B cell (primary cell): ENCODE measurements around the gene RBL1. TPM values are rescaled to one million over a fixed set of nuclear protein-coding genes. Genes with fewer than 3 reads are reported as not detected.
"Not testable (repeated sequence)": the region's sequence is repeated elsewhere in the genome, so short reads cannot be mapped to it uniquely, and the experiment has no call there.

Source experiments
- ATAC-seq: fragments of 200-7000 bp; cut with Tn5 transposase; one replicate; pipeline ENCODE4 v1.10.0; 2021; ENCODE audit warnings: low read depth, mild to moderate bottlenecking, moderate number of reproducible peaks, moderate library complexity
- CTCF ChIA-PET: fragments of 350-600 bp; sonication (Branson Sonifier 250); formaldehyde crosslinking; loops from one replicate; lab custom pipeline; 2021; ENCODE audit warnings: antibody characterized with exemption, inconsistent platforms; lab: Charles Lee
- POLR2A ChIA-PET: fragments of 350-600 bp; sonication (Branson Sonifier 250); formaldehyde crosslinking; loops from one replicate; lab custom pipeline; 2021; ENCODE audit warnings: antibody characterized with exemption; lab: Charles Lee
- DNase-seq: peaks from one replicate; pipeline ENCODE4 v3.0.0; 2013
- H2AFZ ChIP-seq: 2 replicates; pipeline ENCODE4 v1.6.1; 2012; ENCODE audit warnings: mild to moderate bottlenecking, low read depth, low read length; ENCODE audit not compliant: insufficient read depth, poor library complexity, severe bottlenecking
- H3K27ac ChIP-seq, 2 donors: 1 replicate in 1 of 2; 2 replicates in 1 of 2; pipeline ENCODE4 v1.5.1; 2012 to 2013; ENCODE audit warnings: low read length in 2 of 2, mild to moderate bottlenecking in 2 of 2, moderate library complexity in 1 of 2
- H3K27me3 ChIP-seq, 4 experiments: fragments of 200-600 bp in 1 of 4; sonication (generic) in 1 of 4; replicated peaks in 1 of 4; 1 replicate in 2 of 4; 2 replicates in 2 of 4; pipeline versions ENCODE4 v1.6.1 to v1.7.0; 2013 to 2016; ENCODE audit warnings: low read length in 3 of 4, mild to moderate bottlenecking in 2 of 4, mixed read lengths in 1 of 4, moderate library complexity in 1 of 4; ENCODE audit not compliant: insufficient read depth in 4 of 4, control insufficient read depth in 3 of 4; ENCODE audit errors: control extremely low read depth in 1 of 4
- H3K36me3 ChIP-seq, 2 experiments: replicated peaks in 1 of 2; 1 replicate in 1 of 2; 2 replicates in 1 of 2; pipeline versions ENCODE4 v1.6.1 to v1.7.1; 2013; ENCODE audit warnings: low read length in 1 of 2; ENCODE audit not compliant: insufficient read depth in 2 of 2, control insufficient read depth in 1 of 2; ENCODE audit errors: control extremely low read depth in 1 of 2, extremely low read depth in 1 of 2
- H3K4me1 ChIP-seq, 2 donors: fragments of 200-600 bp in 1 of 2; sonication (generic) in 1 of 2; 1 replicate in 1 of 2; 2 replicates in 1 of 2; pipeline versions ENCODE4 v1.5.1 to v1.6.1; 2013 to 2017; ENCODE audit warnings: low read length in 2 of 2; ENCODE audit not compliant: control insufficient read depth in 2 of 2, insufficient read depth in 2 of 2
- H3K4me2 ChIP-seq: replicated peaks from 2 replicates; pipeline ENCODE3; 2012; ENCODE audit warnings: mild to moderate bottlenecking, low read depth, low read length; ENCODE audit not compliant: poor library complexity, severe bottlenecking
- H3K4me3 ChIP-seq, 5 experiments: fragments of 200-600 bp in 1 of 5; sonication (generic) in 1 of 5; 1 replicate in 3 of 5; 2 replicates in 2 of 5; pipeline versions ENCODE4 v1.5.1 to v1.7.0; 2011 to 2016; ENCODE audit warnings: low read length in 4 of 5, mild to moderate bottlenecking in 4 of 5, low read depth in 2 of 5, control low read depth in 1 of 5, moderate library complexity in 1 of 5; ENCODE audit not compliant: insufficient read depth in 1 of 5; ENCODE audit errors: control extremely low read depth in 1 of 5, extremely low read depth in 1 of 5
- H3K79me2 ChIP-seq: fragments of 200-600 bp; sonication (generic); one replicate; pipeline ENCODE4 v1.6.0; 2016; ENCODE audit warnings: low read length; ENCODE audit not compliant: control insufficient read depth, insufficient read depth
- H3K9ac ChIP-seq: fragments of 200-600 bp; sonication (generic); 2 replicates; pipeline ENCODE4 v1.6.1; 2017; ENCODE audit warnings: mild to moderate bottlenecking, low read length, moderate library complexity
- H3K9me3 ChIP-seq, 3 donors: one replicate each; pipeline versions ENCODE4 v1.6.1 to v1.7.1; 2013; ENCODE audit warnings: low read length in 2 of 3; ENCODE audit not compliant: control insufficient read depth in 2 of 3, insufficient read depth in 1 of 3; ENCODE audit errors: control extremely low read depth in 1 of 3
- H4K20me1 ChIP-seq: 2 replicates; pipeline ENCODE4 v1.6.0; 2012; ENCODE audit warnings: mild to moderate bottlenecking, low read length; ENCODE audit not compliant: insufficient read depth, control insufficient read depth, poor library complexity, severe bottlenecking
- H3K27ac Mint-ChIP-seq: one replicate; pipeline ENCODE4 v1.8.0; 2021; ENCODE audit warnings: mixed read lengths
- H3K27me3 Mint-ChIP-seq: one replicate; pipeline ENCODE4 v1.8.0; 2021; ENCODE audit warnings: mixed read lengths
- H3K4me1 Mint-ChIP-seq: one replicate; pipeline ENCODE4 v1.8.0; 2021; ENCODE audit warnings: mixed read lengths
- H3K4me3 Mint-ChIP-seq: one replicate; pipeline ENCODE4 v1.8.0; 2021; ENCODE audit warnings: mixed read lengths
- H3K9me3 Mint-ChIP-seq: one replicate; pipeline ENCODE4 v1.8.0; 2022; ENCODE audit warnings: mixed read lengths; ENCODE audit not compliant: insufficient read depth
- WGBS: methylation state at CpG from one replicate; pipeline ENCODE4 v1.1.5; 2013; ENCODE audit warnings: missing lambda C conversion rate; ENCODE audit not compliant: insufficient coverage; 5-methylcytosine and 5-hydroxymethylcytosine counted together
- intact Hi-C: fragments of 100-400 bp; cut with micrococcal nuclease; formaldehyde crosslinking; loops from one replicate; pipeline ENCODE4 v1.10.0; 2022
- polyA plus RNA-seq: library from polyadenylated mRNA; depleted of rRNA; stranded (reverse); fragments of >200 nt; gene quantifications from 2 replicates; pipeline ENCODE4 v1.2.3, GENCODE V29; 2012
- total RNA-seq, 2 donors: library from RNA; stranded (reverse); fragments of 120-200 nt in 1 of 2; gene quantifications; 1 replicate in 1 of 2; 2 replicates in 1 of 2; pipeline versions ENCODE4 v1.2.3 to v1.2.4, GENCODE V29; 2013 to 2022
- TF ChIP-seq, protein P1 (sequence below): fragments of 200-600 bp; IDR thresholded peaks from one replicate; pipeline ENCODE4 v1.8.0; 2022; ENCODE audit warnings: antibody characterized with exemption, mild to moderate bottlenecking

Gene RBL1
- total and polyA plus RNA-seq, 2 donors (not counting 1 experiment from before 2014, with no cell fraction given), result 8.1 to 27.8 TPM

DNA sequence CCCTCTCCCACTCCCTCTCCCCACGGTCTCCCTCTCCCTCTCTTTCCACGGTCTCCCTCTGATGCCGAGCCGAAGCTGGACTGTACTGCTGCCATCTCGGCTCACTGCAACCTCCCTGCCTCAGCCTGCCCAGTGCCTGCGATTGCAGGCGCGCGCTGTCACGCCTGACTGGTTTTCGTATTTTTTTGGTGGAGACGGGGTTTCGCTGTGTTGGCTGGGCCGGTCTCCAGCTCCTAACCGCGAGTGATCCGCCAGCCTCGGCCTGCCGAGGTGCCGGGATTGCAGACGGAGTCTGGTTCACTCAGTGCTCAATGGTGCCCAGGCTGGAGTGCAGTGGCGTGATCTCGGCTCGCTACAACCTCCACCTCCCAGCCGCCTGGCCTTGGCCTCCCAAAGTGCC lies 83.9 kb downstream of the RBL1 start:
- ATAC-seq, H3K9me3 Mint-ChIP-seq, H3K79me2 ChIP-seq, H3K4me2 ChIP-seq, H3K4me3 Mint-ChIP-seq, DNase-seq, intact Hi-C loops, H3K36me3 ChIP-seq, H3K27me3 Mint-ChIP-seq, H3K27me3 ChIP-seq, H3K27ac ChIP-seq, H3K27ac Mint-ChIP-seq, H2AFZ ChIP-seq, H3K4me3 ChIP-seq, H3K9me3 ChIP-seq, H4K20me1 ChIP-seq, H3K9ac ChIP-seq: not testable (repeated sequence)
- peaks cover 22% of the 10 kb centered on the region for H3K4me1 Mint-ChIP-seq
- peaks cover 23 to 29% of the 10 kb centered on the region in 2 donors for H3K4me1 ChIP-seq
- ChIA-PET CTCF (interaction anchor here (0.6 kb wide), 1 partner anchor 898 kb away, joined by 3 read pairs; no protein-coding TSS in a partner anchor), POLR2A (interaction anchor here (0.6 kb wide), 1 partner anchor 39 kb away, joined by 4 read pairs; no protein-coding TSS in a partner anchor)
- WGBS, result 96% methylated on average over 19 of the region's 25 CpGs

DNA sequence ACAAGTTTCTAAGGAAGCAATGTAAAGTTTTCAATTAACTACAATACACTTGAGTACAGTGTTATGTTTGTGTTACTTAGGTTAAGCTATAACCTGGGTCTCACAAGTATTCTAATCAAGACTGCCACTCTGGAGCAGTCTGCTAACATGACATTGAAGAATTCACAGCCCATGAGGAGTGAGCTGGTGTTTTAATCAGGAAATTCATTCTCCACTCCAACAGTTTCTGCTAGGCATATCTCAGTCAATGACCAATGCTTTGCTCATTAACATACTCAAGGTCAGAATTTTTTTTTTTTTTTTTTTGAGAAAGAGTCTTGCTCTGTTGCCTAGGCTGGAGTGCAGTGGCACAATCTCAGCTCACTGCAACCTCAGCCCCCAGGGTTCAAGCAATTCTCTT lies 84.7 kb downstream of the RBL1 start:
- no peak overlapping the region for H3K4me3 Mint-ChIP-seq
- Histone ChIP-seq H3K36me3 (peaks cover 0 to under 1% of the 10 kb centered on the region in 2 experiments), H3K4me3 (no peak overlapping the region), H3K27ac (no peak overlapping the region), H3K9ac (no peak overlapping the region), H3K4me2 (no peak overlapping the region), H2AFZ (no peak overlapping the region), H4K20me1 (no peaks in the 10 kb centered on the region), H3K79me2 (no peaks in the 10 kb centered on the region), H3K9me3 (no peaks in the 10 kb centered on the region), H3K27me3 (no peaks in the 10 kb centered on the region), H3K4me1 (peaks cover 30 to 36% of the 10 kb centered on the region in 2 donors)
- ChIA-PET POLR2A (interaction anchor here (0.6 kb wide), 1 partner anchor 38 kb away, joined by 4 read pairs; no protein-coding TSS in a partner anchor), CTCF (interaction anchor here (0.6 kb wide), 1 partner anchor 899 kb away, joined by 3 read pairs; no protein-coding TSS in a partner anchor)
- no peak for DNase-seq
- no peak for ATAC-seq
- TF ChIP-seq, protein P1, sequence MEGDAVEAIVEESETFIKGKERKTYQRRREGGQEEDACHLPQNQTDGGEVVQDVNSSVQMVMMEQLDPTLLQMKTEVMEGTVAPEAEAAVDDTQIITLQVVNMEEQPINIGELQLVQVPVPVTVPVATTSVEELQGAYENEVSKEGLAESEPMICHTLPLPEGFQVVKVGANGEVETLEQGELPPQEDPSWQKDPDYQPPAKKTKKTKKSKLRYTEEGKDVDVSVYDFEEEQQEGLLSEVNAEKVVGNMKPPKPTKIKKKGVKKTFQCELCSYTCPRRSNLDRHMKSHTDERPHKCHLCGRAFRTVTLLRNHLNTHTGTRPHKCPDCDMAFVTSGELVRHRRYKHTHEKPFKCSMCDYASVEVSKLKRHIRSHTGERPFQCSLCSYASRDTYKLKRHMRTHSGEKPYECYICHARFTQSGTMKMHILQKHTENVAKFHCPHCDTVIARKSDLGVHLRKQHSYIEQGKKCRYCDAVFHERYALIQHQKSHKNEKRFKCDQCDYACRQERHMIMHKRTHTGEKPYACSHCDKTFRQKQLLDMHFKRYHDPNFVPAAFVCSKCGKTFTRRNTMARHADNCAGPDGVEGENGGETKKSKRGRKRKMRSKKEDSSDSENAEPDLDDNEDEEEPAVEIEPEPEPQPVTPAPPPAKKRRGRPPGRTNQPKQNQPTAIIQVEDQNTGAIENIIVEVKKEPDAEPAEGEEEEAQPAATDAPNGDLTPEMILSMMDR, result no peak
- H3K4me1 Mint-ChIP-seq, result peaks cover 24% of the 10 kb centered on the region
- H3K27me3 Mint-ChIP-seq, result no peaks in the 10 kb centered on the region
- H3K9me3 Mint-ChIP-seq, result no peaks in the 10 kb centered on the region
- no peak overlapping the region for H3K27ac Mint-ChIP-seq
- intact Hi-C loops, result no loop called here
